ENCODE measurements around the gene NSDHL.

- TF ChIP-seq CTCF (conservative IDR thresholded peaks at IDR 0.05; ENCODE audit: low read length) = no peak
- no peak for TF ChIP-seq EZH2phosphoT487 (IDR thresholded peaks at IDR 0.05; ENCODE audit: borderline replicate concordance, low read depth, low read length)
Measured at GRCh38 chrX:152901816-152902501, 71.1 kb downstream of the NSDHL start.
